Ectodermal cell (in vitro differentiated cells): ENCODE measurements around the gene RABGGTA.
"Not testable (repeated sequence)": the region's sequence is repeated elsewhere in the genome, so short reads cannot be mapped to it uniquely, and the experiment has no call there.

Experiments used
- H3K27ac ChIP-seq: 2 replicates; pipeline ENCODE4 v1.7.0; 2013; ENCODE audit warnings: mild to moderate bottlenecking, low read depth, low read length; ENCODE audit not compliant: insufficient read depth, poor library complexity, severe bottlenecking
- H3K27me3 ChIP-seq: 2 replicates; pipeline ENCODE4 v1.7.0; 2013; ENCODE audit warnings: mild to moderate bottlenecking, low read length; ENCODE audit not compliant: insufficient read depth, control insufficient read depth, poor library complexity, severe bottlenecking
- H3K36me3 ChIP-seq: one replicate; pipeline ENCODE4 v1.7.0; 2013; ENCODE audit warnings: low read length; ENCODE audit not compliant: control insufficient read depth, insufficient read depth
- H3K4me1 ChIP-seq: one replicate; pipeline ENCODE4 v1.7.0; 2013; ENCODE audit warnings: low read length; ENCODE audit not compliant: control insufficient read depth, insufficient read depth
- H3K4me3 ChIP-seq: 2 replicates; pipeline ENCODE4 v1.7.0; 2013; ENCODE audit warnings: low read depth, low read length, control low read depth; ENCODE audit not compliant: insufficient read depth
- H3K9me3 ChIP-seq: 2 replicates; pipeline ENCODE4 v1.7.0; 2013; ENCODE audit warnings: mild to moderate bottlenecking, low read length, moderate library complexity; ENCODE audit not compliant: control insufficient read depth
- WGBS, 2 experiments: methylation state at CpG; one replicate each; pipeline ENCODE4 v1.1.7; 2013; ENCODE audit warnings: missing lambda C conversion rate in 2 of 2; 5-methylcytosine and 5-hydroxymethylcytosine counted together

Gene RABGGTA

GRCh38 chr14:24219521-24219920 is 51.9 kb downstream of the RABGGTA start:
- 63 to 91% methylated on average over 2 to 3 of the region's 3 CpGs for WGBS, 2 experiments
- H3K4me3 ChIP-seq: no peak overlapping the region
- no peak overlapping the region for H3K27ac ChIP-seq
- no peaks in the 10 kb centered on the region for H3K36me3 ChIP-seq
- H3K9me3 ChIP-seq: no peaks in the 10 kb centered on the region
- H3K27me3 ChIP-seq: no peaks in the 10 kb centered on the region
- peaks cover 2% of the 10 kb centered on the region for H3K4me1 ChIP-seq

GRCh38 chr14:24219080-24219479 is 52.3 kb downstream of the RABGGTA start:
- 86 to 93% methylated on average over 3 to 4 of the region's 4 CpGs for WGBS, 2 experiments
- no peaks in the 10 kb centered on the region for H3K27me3 ChIP-seq

GRCh38 chr14:24216876-24217275 is 54.5 kb downstream of the RABGGTA start:
- not testable (repeated sequence) for H3K27ac ChIP-seq, H3K27me3 ChIP-seq, H3K4me1 ChIP-seq, H3K36me3 ChIP-seq, H3K9me3 ChIP-seq, H3K4me3 ChIP-seq
- WGBS, 2 experiments: 91 to 100% methylated on average over 1 of the region's 1 CpG

More at GRCh38 chr14:24219080-24219479, 52.3 kb downstream of the RABGGTA start:
- no peak overlapping the region for H3K4me3 ChIP-seq
- H3K9me3 ChIP-seq: no peaks in the 10 kb centered on the region
- no peaks in the 10 kb centered on the region for H3K36me3 ChIP-seq
- no peak overlapping the region for H3K27ac ChIP-seq
- peaks cover 2% of the 10 kb centered on the region for H3K4me1 ChIP-seq

- H3K4me3 ChIP-seq: no peak overlapping the region
- WGBS, 2 experiments: 88 to 98% methylated on average over 2 of the region's 2 CpGs
- peaks cover 8% of the 10 kb centered on the region for H3K4me1 ChIP-seq
- H3K36me3 ChIP-seq: peaks cover 3% of the 10 kb centered on the region
- no peak overlapping the region for H3K27ac ChIP-seq
- H3K27me3 ChIP-seq: no peaks in the 10 kb centered on the region
- H3K9me3 ChIP-seq: no peaks in the 10 kb centered on the region
These were observed 55.1 kb downstream of the RABGGTA start for GRCh38 chr14:24216345-24216699.
